Body of pancreas (tissue), 4 donors: ENCODE results near the gene DIAPH1. TPM values are rescaled to one million over a fixed set of nuclear protein-coding genes. Genes with fewer than 3 reads are reported as not detected.
A peak's percentile ranks its signal among the peaks of the same experiment; 100 is the strongest.

Source experiments
- ATAC-seq: fragments of 150-250 bp; one replicate; pipeline ENCODE4 v1.9.1; 2016
- DNase-seq, 4 donors: peaks; one replicate each; pipeline ENCODE4 v3.0.0-alpha.2; 2019
- H3K27ac ChIP-seq, 4 donors: fragments of 200-600 bp; sonication (generic); 1 replicate in 3 of 4; 2 replicates in 1 of 4; pipeline versions ENCODE4 v1.5.1 to v1.6.1; 2016 to 2019; ENCODE audit warnings: mild to moderate bottlenecking in 1 of 4, mixed read lengths in 1 of 4, moderate library complexity in 1 of 4
- H3K27me3 ChIP-seq, 2 donors: fragments of 200-600 bp; sonication (generic); one replicate each; pipeline ENCODE4 v1.6.0; 2016; ENCODE audit warnings: mild to moderate bottlenecking in 1 of 2
- H3K36me3 ChIP-seq, 2 donors: fragments of 200-600 bp; sonication (generic); replicated peaks in 1 of 2; 2 replicates each; pipeline ENCODE4 v1.5.1; 2016; ENCODE audit warnings: low read depth in 2 of 2; ENCODE audit not compliant: insufficient read depth in 1 of 2
- H3K4me1 ChIP-seq: fragments of 200-600 bp; sonication (generic); one replicate; pipeline ENCODE4 v1.6.0; 2016
- H3K4me3 ChIP-seq, 2 donors: fragments of 200-600 bp; sonication (generic); 1 replicate in 1 of 2; 2 replicates in 1 of 2; pipeline ENCODE4 v1.5.1; 2016 to 2019
- H3K9me3 ChIP-seq, 3 donors: fragments of 200-600 bp; sonication (generic); 1 replicate in 2 of 3; 2 replicates in 1 of 3; pipeline ENCODE4 v1.5.1; 2016
- POLR2A ChIP-seq, 3 donors: fragments of 450-650 bp; IDR thresholded peaks; one replicate each; pipeline ENCODE4 v1.6.1; 2016; ENCODE audit warnings: antibody characterized with exemption in 3 of 3, mild to moderate bottlenecking in 2 of 3
- WGBS, 2 donors: methylation state at CpG; one replicate each; pipeline ENCODE4 v1.1.5; 2017; 5-methylcytosine and 5-hydroxymethylcytosine counted together
- intact Hi-C: fragments of 100-400 bp; cut with DNase I; formaldehyde crosslinking; loops from one replicate; pipeline ENCODE4 v1.15.1; 2023
- total RNA-seq, 2 donors: library from RNA; depleted of rRNA; stranded (reverse); fragments of >200 nt; gene quantifications; one replicate each; pipeline ENCODE4 v1.1.0, GENCODE V29; 2016
- TF ChIP-seq, protein P1 (sequence below), 7 experiments: fragments of 450-650 bp in 4 of 7; fragments of 200-600 bp in 3 of 7; sonication (generic) in 3 of 7; IDR thresholded peaks; one replicate each; pipeline ENCODE4 v1.5.1; 2016 to 2019; ENCODE audit warnings: antibody characterized with exemption in 7 of 7

Gene DIAPH1
- total RNA-seq, 2 donors from 2014 or later, result 28.3 to 47.0 TPM

DNA sequence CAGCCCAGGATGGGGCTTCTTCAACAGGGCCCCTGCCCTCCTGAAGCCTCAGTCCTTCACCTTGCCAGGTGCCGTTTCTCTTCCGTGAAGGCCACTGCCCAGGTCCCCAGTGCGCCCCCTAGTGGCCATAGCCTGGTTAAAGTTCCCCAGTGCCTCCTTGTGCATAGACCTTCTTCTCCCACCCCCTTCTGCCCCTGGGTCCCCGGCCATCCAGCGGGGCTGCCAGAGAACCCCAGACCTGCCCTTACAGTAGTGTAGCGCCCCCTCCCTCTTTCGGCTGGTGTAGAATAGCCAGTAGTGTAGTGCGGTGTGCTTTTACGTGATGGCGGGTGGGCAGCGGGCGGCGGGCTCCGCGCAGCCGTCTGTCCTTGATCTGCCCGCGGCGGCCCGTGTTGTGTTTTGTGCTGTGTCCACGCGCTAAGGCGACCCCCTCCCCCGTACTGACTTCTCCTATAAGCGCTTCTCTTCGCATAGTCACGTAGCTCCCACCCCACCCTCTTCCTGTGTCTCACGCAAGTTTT is 106.3 kb downstream of the DIAPH1 start:
- intact Hi-C loops, result loop anchor here (10.0 kb wide), 1 partner anchor 98 kb away; the partner anchor contains the start of genes PCDHGA10 and PCDHGB7
- H3K9me3 ChIP-seq, result no peaks in the 10 kb centered on the region
- no peaks in the 10 kb centered on the region for H3K27me3 ChIP-seq
- peak; percentile 77 for ATAC-seq
- peak in 1 of 3 donors; percentile 2 for TF ChIP-seq POLR2A (IDR thresholded peaks at IDR 0.05)
- TF ChIP-seq, protein P1, sequence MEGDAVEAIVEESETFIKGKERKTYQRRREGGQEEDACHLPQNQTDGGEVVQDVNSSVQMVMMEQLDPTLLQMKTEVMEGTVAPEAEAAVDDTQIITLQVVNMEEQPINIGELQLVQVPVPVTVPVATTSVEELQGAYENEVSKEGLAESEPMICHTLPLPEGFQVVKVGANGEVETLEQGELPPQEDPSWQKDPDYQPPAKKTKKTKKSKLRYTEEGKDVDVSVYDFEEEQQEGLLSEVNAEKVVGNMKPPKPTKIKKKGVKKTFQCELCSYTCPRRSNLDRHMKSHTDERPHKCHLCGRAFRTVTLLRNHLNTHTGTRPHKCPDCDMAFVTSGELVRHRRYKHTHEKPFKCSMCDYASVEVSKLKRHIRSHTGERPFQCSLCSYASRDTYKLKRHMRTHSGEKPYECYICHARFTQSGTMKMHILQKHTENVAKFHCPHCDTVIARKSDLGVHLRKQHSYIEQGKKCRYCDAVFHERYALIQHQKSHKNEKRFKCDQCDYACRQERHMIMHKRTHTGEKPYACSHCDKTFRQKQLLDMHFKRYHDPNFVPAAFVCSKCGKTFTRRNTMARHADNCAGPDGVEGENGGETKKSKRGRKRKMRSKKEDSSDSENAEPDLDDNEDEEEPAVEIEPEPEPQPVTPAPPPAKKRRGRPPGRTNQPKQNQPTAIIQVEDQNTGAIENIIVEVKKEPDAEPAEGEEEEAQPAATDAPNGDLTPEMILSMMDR (IDR thresholded peaks at IDR 0.05), result peak; percentile 66 to 91 (median 86)
- DNase-seq, result peak; percentile 89 to 93 (median 90)
- peaks cover 0 to 13% of the 10 kb centered on the region in 2 donors for H3K36me3 ChIP-seq
- peak overlapping the region in 1 of 2 donors; percentile 11 for H3K4me3 ChIP-seq
- WGBS, 2 donors, result 5 to 8% methylated on average over 26 to 28 of the region's 28 CpGs
- peak overlapping the region; percentile 16 to 65 (median 59) for H3K27ac ChIP-seq
- peaks cover 24% of the 10 kb centered on the region for H3K4me1 ChIP-seq

- Histone ChIP-seq H3K4me1 (peaks cover 24% of the 10 kb centered on the region), H3K9me3 (no peaks in the 10 kb centered on the region), H3K36me3 (peaks cover 0 to 7% of the 10 kb centered on the region in 2 donors), H3K27me3 (no peaks in the 10 kb centered on the region), H3K27ac (no peak overlapping the region), H3K4me3 (no peak overlapping the region)
- intact Hi-C loops, result loop anchor here (10.0 kb wide), 1 partner anchor 97 kb away; the partner anchor contains the start of genes PCDHGA10 and PCDHGB7
- WGBS, 2 donors, result 33 to 56% methylated on average over 2 to 4 of the region's 4 CpGs
- ATAC-seq, result no peak
- no peak for DNase-seq
- TF ChIP-seq, protein P1 (IDR thresholded peaks at IDR 0.05), result no peak
- TF ChIP-seq POLR2A (IDR thresholded peaks at IDR 0.05), result no peak
These were observed 107.0 kb downstream of the DIAPH1 start for GRCh38 chr5:141511771-141512325.

DNA sequence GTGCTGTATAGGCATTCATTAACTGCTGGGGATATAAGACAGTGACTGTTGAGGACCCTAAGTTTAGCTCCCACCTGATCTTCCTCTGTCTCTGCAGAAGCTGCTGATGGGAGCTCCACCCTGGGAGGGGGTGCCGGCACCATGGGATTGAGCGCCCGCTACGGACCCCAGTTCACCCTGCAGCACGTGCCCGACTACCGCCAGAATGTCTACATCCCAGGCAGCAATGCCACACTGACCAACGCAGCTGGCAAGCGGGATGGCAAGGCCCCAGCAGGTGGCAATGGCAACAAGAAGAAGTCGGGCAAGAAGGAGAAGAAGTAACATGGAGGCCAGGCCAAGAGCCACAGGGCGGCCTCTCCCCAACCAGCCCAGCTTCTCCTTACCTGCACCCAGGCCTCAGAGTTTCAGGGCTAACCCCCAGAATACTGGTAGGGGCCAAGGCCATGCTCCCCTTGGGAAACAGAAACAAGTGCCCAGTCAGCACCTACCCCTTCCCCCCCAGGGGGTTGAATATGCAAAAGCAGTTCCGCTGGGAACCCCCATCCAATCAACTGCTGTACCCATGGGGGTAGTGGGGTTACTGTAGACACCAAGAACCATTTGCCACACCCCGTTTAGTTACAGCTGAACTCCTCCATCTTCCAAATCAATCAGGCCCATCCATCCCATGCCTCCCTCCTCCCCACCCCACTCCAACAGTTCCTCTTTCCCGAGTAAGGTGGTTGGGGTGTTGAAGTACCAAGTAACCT is 107.8 kb downstream of the DIAPH1 start:
- Histone ChIP-seq H3K4me1 (peaks cover 24% of the 10 kb centered on the region), H3K36me3 (peaks cover 0 to 2% of the 10 kb centered on the region in 2 donors), H3K27ac (no peak overlapping the region), H3K27me3 (no peaks in the 10 kb centered on the region), H3K9me3 (no peaks in the 10 kb centered on the region), H3K4me3 (no peak overlapping the region)
- WGBS, 2 donors, result 91 to 94% methylated on average over 11 to 14 of the region's 14 CpGs
- DNase-seq (no peak), ATAC-seq (no peak)
- TF ChIP-seq, protein P1 (IDR thresholded peaks at IDR 0.05), result no peak
- no peak for TF ChIP-seq POLR2A (IDR thresholded peaks at IDR 0.05)
- intact Hi-C loops, result loop anchor here (10.0 kb wide), 1 partner anchor 96 kb away; the partner anchor contains the start of genes PCDHGA10 and PCDHGB7

DNA sequence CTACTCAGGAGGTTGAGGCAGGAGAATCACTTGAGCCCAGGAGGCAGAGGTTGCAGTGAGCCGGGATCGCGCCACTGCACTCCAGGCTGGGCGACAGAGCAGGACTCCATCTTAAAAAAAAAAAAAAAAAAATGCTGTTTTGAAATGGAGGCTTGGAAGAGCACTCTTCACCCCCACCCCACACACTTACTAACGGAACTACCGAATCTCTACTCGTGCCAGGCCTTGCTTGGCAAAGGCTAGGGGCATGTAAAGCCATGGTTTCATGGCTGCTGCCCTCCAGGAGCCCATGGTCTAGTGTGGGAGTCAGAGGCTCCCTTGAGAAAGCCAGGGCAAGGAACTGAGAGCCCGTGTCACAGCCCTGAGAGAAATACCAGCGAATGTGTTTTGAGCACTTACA is 108.6 kb downstream of the DIAPH1 start:
- no peak for DNase-seq
- peaks cover 24% of the 10 kb centered on the region for H3K4me1 ChIP-seq

More for the DNA sequence above, 108.6 kb downstream of the DIAPH1 start:
- Histone ChIP-seq H3K27me3 (no peaks in the 10 kb centered on the region), H3K36me3 (no peaks in the 10 kb centered on the region), H3K4me3 (no peak overlapping the region), H3K27ac (no peak overlapping the region), H3K9me3 (no peaks in the 10 kb centered on the region)
- no peak for ATAC-seq
- TF ChIP-seq, protein P1 (IDR thresholded peaks at IDR 0.05), result no peak
- no peak for TF ChIP-seq POLR2A (IDR thresholded peaks at IDR 0.05)
- intact Hi-C loops, result loop anchor here (10.0 kb wide), 1 partner anchor 95 kb away; the partner anchor contains the start of genes PCDHGA10 and PCDHGB7
- 90 to 96% methylated on average over 9 of the region's 9 CpGs for WGBS, 2 donors
